ENCODE measurements around the gene ANKRD29.

The ANKRD29 gene

GRCh38 chr18:23684515-23685197, 21.9 kb upstream of the ANKRD29 start:
- no peak for DNase-seq (ENCODE audit: low spot score)

- no peak for DNase-seq (ENCODE audit: low spot score)
These were observed 21.0 kb upstream of the ANKRD29 start for GRCh38 chr18:23683671-23684070.

GRCh38 chr18:23683155-23683554, 20.4 kb upstream of the ANKRD29 start:
- no peak for DNase-seq (ENCODE audit: low spot score)

- DNase-seq (ENCODE audit: low spot score), result no peak
These were observed 19.8 kb upstream of the ANKRD29 start for GRCh38 chr18:23682472-23682871.

- DNase-seq (ENCODE audit: low spot score), result no peak
These were observed 19.3 kb upstream of the ANKRD29 start for GRCh38 chr18:23682045-23682444.

GRCh38 chr18:23675896-23676295, 13.2 kb upstream of the ANKRD29 start:
- no peak for DNase-seq (ENCODE audit: low spot score)

- DNase-seq (ENCODE audit: low spot score), result no peak
These were observed 12.5 kb upstream of the ANKRD29 start for GRCh38 chr18:23675236-23675635.

- DNase-seq (ENCODE audit: low spot score), result no peak
These were observed 11.0 kb upstream of the ANKRD29 start for GRCh38 chr18:23673725-23674124.

GRCh38 chr18:23671564-23671963, 8.9 kb upstream of the ANKRD29 start:
- DNase-seq (ENCODE audit: low spot score), result no peak

- no peak for DNase-seq (ENCODE audit: low spot score)
These were observed 7.2 kb upstream of the ANKRD29 start for GRCh38 chr18:23669804-23670405.

- DNase-seq (ENCODE audit: low spot score), result no peak
These were observed 6.6 kb upstream of the ANKRD29 start for GRCh38 chr18:23669202-23669766.

GRCh38 chr18:23668731-23669130, 6.0 kb upstream of the ANKRD29 start:
- no peak for DNase-seq (ENCODE audit: low spot score)

GRCh38 chr18:23667114-23667513, 4.4 kb upstream of the ANKRD29 start:
- DNase-seq (ENCODE audit: low spot score), result no peak

GRCh38 chr18:23664674-23665073, 2.0 kb upstream of the ANKRD29 start:
- no peak for DNase-seq (ENCODE audit: low spot score)

GRCh38 chr18:23661735-23662308, 889 bp downstream of the ANKRD29 start:
- no peak for DNase-seq (ENCODE audit: low spot score)

- DNase-seq (ENCODE audit: low spot score), result no peak
These were observed 4.4 kb downstream of the ANKRD29 start for GRCh38 chr18:23658285-23658684.

GRCh38 chr18:23652232-23652631, 10.5 kb downstream of the ANKRD29 start:
- no peak for DNase-seq (ENCODE audit: low spot score)

- peak; percentile 27 for DNase-seq (ENCODE audit: low spot score)
These were observed 11.5 kb downstream of the ANKRD29 start for GRCh38 chr18:23650968-23651927.

- DNase-seq (ENCODE audit: low spot score), result no peak
These were observed 13.6 kb downstream of the ANKRD29 start for GRCh38 chr18:23648940-23649607.

GRCh38 chr18:23648456-23648855, 14.3 kb downstream of the ANKRD29 start:
- DNase-seq (ENCODE audit: low spot score), result no peak

GRCh38 chr18:23646282-23646681, 16.4 kb downstream of the ANKRD29 start:
- DNase-seq (ENCODE audit: low spot score), result no peak
